ENCODE data around the gene CAPN10. TPM values are rescaled to one million over a fixed set of nuclear protein-coding genes. Genes with fewer than 3 reads are reported as not detected.
A peak's percentile ranks its signal among the peaks of the same experiment; 100 is the strongest.

CAPN10 gene
- total RNA-seq, 2 experiments from 2014 or later = 52.3 to 53.1 TPM

DNA sequence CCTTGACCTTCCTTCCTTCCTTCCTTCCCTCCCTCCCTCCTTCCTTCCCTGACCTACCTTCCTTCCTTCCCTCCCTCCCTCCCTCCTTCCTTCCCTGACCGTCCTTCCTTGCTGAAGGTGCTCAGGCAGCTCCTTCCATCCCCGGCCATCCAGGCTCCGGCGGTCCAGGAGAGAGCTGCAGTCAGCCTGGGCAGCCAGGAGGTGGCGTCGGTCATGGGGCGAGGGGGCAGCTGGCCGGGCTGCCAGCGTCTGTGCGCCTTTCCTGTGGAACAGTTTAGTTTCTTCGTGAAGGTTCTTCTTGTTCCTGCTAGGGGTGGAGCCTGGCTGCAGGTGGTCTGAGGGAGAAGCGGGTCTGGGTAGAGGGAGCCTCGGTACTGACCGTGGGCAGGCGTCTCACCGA is 54.4 kb downstream of the CAPN10 start:
- H3K27ac Mint-ChIP-seq = no peak overlapping the region
- peaks cover 3% of the 10 kb centered on the region for H3K9me3 Mint-ChIP-seq
- H3K36me3 Mint-ChIP-seq (ENCODE audit: low read depth) = no peaks in the 10 kb centered on the region
- peaks cover 5% of the 10 kb centered on the region for H3K27me3 Mint-ChIP-seq
- ChIA-PET CTCF (no interaction called here), POLR2A (no interaction called here)
- H3K4me1 Mint-ChIP-seq = peaks cover under 1% of the 10 kb centered on the region
- H3K4me3 Mint-ChIP-seq = no peak overlapping the region
- peak; percentile 14 for DNase-seq

GRCh38 chr2:240642061-240642805 is 55.7 kb downstream of the CAPN10 start:
- ChIA-PET CTCF (no interaction called here), POLR2A (no interaction called here)
- Mint-ChIP-seq H3K4me1 (peaks cover 5% of the 10 kb centered on the region), H3K9me3 (peaks cover 3% of the 10 kb centered on the region), H3K27ac (no peak overlapping the region), H3K36me3 (ENCODE audit: low read depth) (no peaks in the 10 kb centered on the region), H3K4me3 (no peak overlapping the region), H3K27me3 (peaks cover 5% of the 10 kb centered on the region)
- DNase-seq = peak; percentile 5

DNA sequence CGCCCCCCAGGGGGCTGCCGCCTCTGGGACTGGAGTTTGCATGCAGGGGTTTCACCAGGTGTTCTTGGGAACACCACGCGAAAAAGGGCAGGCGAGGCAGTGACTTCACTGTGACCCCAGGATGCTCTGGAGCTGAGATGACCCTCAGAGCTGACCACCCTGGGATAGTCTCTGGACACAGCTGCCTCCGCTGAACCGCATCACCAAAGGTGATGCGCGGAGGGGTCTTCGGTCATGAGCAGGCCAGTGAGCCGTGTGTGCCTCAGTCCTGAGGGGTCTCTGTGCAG is 56.2 kb downstream of the CAPN10 start:
- H3K4me1 Mint-ChIP-seq = peaks cover 5% of the 10 kb centered on the region
- POLR2A ChIA-PET = no interaction called here

GRCh38 chr2:240643093-240643810 is 56.7 kb downstream of the CAPN10 start:
- peaks cover 11% of the 10 kb centered on the region for H3K27me3 Mint-ChIP-seq
- no peak overlapping the region for H3K27ac Mint-ChIP-seq
- peak; percentile 9 for DNase-seq

More for the DNA sequence above, 56.2 kb downstream of the CAPN10 start:
- Mint-ChIP-seq H3K27ac (no peak overlapping the region), H3K9me3 (peaks cover 3% of the 10 kb centered on the region), H3K36me3 (ENCODE audit: low read depth) (no peaks in the 10 kb centered on the region), H3K27me3 (peaks cover 10% of the 10 kb centered on the region), H3K4me3 (no peak overlapping the region)
- DNase-seq = peak; percentile 2
- CTCF ChIA-PET = no interaction called here

GRCh38 chr2:240643811-240644150 is 57.2 kb downstream of the CAPN10 start:
- ChIA-PET CTCF (no interaction called here), POLR2A (no interaction called here)
- Mint-ChIP-seq H3K36me3 (ENCODE audit: low read depth) (no peaks in the 10 kb centered on the region), H3K4me3 (no peak overlapping the region), H3K4me1 (peaks cover 5% of the 10 kb centered on the region), H3K9me3 (peaks cover 2% of the 10 kb centered on the region), H3K27me3 (peaks cover 15% of the 10 kb centered on the region), H3K27ac (no peak overlapping the region)
- peak; percentile 9 for DNase-seq

More at GRCh38 chr2:240643093-240643810, 56.7 kb downstream of the CAPN10 start:
- CTCF ChIA-PET = no interaction called here
- H3K9me3 Mint-ChIP-seq = peaks cover 3% of the 10 kb centered on the region
- H3K4me1 Mint-ChIP-seq = peaks cover 5% of the 10 kb centered on the region
- H3K36me3 Mint-ChIP-seq (ENCODE audit: low read depth) = no peaks in the 10 kb centered on the region
- H3K4me3 Mint-ChIP-seq = no peak overlapping the region
- POLR2A ChIA-PET = no interaction called here

DNA sequence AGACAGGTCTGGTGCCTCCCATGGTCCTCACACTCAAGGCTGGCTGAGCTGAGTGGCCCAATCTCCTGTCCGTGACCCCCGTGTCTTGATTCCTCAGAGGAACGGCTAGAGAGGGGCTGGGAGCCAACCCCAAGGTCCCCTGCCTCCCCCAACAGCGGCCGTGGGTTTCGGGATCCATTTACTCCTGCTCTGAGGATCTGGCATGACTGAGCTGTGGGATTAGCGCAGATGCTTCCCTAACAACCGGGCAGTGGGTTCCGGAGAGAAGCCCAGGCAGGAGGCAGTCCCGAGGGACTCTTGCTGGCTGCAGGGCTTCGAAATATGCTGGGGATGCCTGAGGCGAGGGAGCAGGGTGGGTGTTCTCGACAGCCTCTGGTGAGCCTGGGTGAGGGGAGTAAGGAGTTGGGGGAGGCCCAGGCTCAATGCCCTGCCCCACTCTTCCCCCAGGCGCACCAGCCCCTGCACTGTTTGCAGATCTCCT is 57.7 kb downstream of the CAPN10 start:
- Mint-ChIP-seq H3K4me1 (peaks cover 5% of the 10 kb centered on the region), H3K9me3 (no peaks in the 10 kb centered on the region), H3K27me3 (peaks cover 18% of the 10 kb centered on the region), H3K36me3 (ENCODE audit: low read depth) (no peaks in the 10 kb centered on the region), H3K27ac (no peak overlapping the region), H3K4me3 (no peak overlapping the region)
- DNase-seq = peak; percentile 7
- ChIA-PET POLR2A (no interaction called here), CTCF (no interaction called here)

- Mint-ChIP-seq H3K27me3 (peaks cover 22% of the 10 kb centered on the region), H3K4me1 (peaks cover 5% of the 10 kb centered on the region), H3K36me3 (ENCODE audit: low read depth) (no peaks in the 10 kb centered on the region), H3K4me3 (no peak overlapping the region), H3K27ac (no peak overlapping the region), H3K9me3 (no peaks in the 10 kb centered on the region)
- DNase-seq = peak; percentile 14
- CTCF ChIA-PET = no interaction called here
- POLR2A ChIA-PET = interaction anchor here (1.0 kb wide), 1 partner anchor 16 kb away, joined by 3 read pairs; no protein-coding TSS in a partner anchor
Measured at GRCh38 chr2:240644859-240645301, 58.3 kb downstream of the CAPN10 start.

- DNase-seq = peak; percentile 12
- Mint-ChIP-seq H3K9me3 (no peaks in the 10 kb centered on the region), H3K27me3 (peaks cover 25% of the 10 kb centered on the region), H3K36me3 (ENCODE audit: low read depth) (no peaks in the 10 kb centered on the region), H3K27ac (no peak overlapping the region), H3K4me3 (no peak overlapping the region), H3K4me1 (peaks cover 5% of the 10 kb centered on the region)
- ChIA-PET CTCF (no interaction called here), POLR2A (interaction anchor here (1.0 kb wide), 1 partner anchor 16 kb away, joined by 3 read pairs; no protein-coding TSS in a partner anchor)
Measured at GRCh38 chr2:240645346-240645745, 58.8 kb downstream of the CAPN10 start.

- Mint-ChIP-seq H3K4me3 (no peak overlapping the region), H3K27me3 (peaks cover 26% of the 10 kb centered on the region), H3K4me1 (peaks cover 5% of the 10 kb centered on the region), H3K36me3 (ENCODE audit: low read depth) (no peaks in the 10 kb centered on the region), H3K9me3 (no peaks in the 10 kb centered on the region), H3K27ac (no peak overlapping the region)
- CTCF ChIA-PET = no interaction called here
- POLR2A ChIA-PET = interaction anchor here (1.0 kb wide), 1 partner anchor 17 kb away, joined by 3 read pairs; no protein-coding TSS in a partner anchor
- peak; percentile 9 for DNase-seq
Measured at GRCh38 chr2:240645801-240646175, 59.3 kb downstream of the CAPN10 start.

DNA sequence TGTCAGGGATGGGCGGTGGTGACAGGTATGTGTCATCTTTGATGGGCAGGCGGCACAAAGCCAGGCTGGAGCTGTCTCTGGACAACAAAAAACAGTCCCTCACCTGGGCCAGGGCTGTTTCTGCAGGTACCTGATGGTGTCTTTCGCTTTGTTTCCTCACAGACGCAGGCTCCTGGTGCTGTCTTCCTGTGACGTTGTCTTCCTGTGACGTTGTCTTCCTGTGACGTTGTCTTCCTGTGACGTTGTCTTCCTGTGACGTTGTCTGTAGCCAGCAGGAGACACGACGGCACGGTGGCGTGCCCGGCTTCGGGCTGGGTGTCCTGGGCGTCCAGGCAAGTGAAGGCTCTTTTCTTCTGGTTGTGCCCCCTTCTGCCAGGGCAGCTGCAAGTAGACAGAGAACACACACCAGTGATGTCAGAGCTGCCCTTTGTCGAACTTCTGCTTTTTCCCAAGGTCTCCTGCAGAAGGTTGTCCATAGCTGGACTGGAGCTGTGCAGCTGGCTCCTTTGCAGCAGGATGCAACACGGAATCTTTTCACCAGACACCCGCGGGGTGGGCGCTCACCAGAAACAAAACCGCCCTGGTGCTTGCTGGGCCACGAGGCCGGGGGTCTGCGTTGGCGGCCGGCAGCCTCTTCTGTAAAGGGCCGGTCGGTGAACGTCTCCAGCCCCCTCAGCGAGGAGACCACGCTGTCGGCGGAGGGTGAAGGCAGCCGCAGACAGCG is 59.8 kb downstream of the CAPN10 start:
- Mint-ChIP-seq H3K36me3 (ENCODE audit: low read depth) (no peaks in the 10 kb centered on the region), H3K27me3 (peaks cover 30% of the 10 kb centered on the region), H3K27ac (no peak overlapping the region), H3K9me3 (no peaks in the 10 kb centered on the region), H3K4me3 (no peak overlapping the region), H3K4me1 (peaks cover 5% of the 10 kb centered on the region)
- DNase-seq = peak; percentile 36
- ChIA-PET CTCF (no interaction called here), POLR2A (no interaction called here)

DNA sequence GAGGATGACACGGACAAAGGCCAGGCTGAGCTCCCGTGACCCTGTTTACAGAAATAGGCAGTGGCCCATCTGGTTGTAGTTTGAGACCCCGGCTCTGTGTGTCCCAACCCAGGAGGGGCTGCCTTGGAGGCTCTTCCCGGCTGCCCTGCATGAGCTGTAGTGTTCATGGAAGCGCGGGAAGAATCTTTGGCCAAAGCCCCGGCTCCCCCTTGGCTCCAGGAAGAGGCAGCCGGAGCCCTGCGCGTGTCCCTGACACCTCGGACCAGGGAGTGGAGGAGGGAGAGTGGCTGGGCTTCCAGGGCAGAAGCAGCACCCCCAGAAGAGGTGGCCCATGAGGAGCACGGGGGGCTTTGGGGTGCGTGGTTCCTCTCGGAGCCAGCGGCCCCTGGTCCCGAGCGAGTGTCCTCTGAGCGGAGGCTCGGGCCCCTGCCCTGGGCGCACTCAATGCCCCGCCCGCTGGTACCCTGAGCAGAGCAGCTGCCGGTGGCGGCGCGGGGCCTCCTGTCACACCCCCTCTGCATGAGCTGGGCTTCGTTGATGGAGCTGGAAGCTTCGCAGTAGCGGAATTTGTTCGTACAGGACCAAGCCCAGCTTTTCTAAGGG is 60.5 kb downstream of the CAPN10 start:
- DNase-seq = peak; percentile 9
- Mint-ChIP-seq H3K27me3 (peaks cover 35% of the 10 kb centered on the region), H3K27ac (no peak overlapping the region), H3K4me3 (no peak overlapping the region), H3K4me1 (peaks cover 5% of the 10 kb centered on the region), H3K9me3 (no peaks in the 10 kb centered on the region), H3K36me3 (ENCODE audit: low read depth) (no peaks in the 10 kb centered on the region)
- ChIA-PET CTCF (no interaction called here), POLR2A (interaction anchor here (0.7 kb wide), 1 partner anchor 36 kb away, joined by 3 read pairs; no protein-coding TSS in a partner anchor)

DNA sequence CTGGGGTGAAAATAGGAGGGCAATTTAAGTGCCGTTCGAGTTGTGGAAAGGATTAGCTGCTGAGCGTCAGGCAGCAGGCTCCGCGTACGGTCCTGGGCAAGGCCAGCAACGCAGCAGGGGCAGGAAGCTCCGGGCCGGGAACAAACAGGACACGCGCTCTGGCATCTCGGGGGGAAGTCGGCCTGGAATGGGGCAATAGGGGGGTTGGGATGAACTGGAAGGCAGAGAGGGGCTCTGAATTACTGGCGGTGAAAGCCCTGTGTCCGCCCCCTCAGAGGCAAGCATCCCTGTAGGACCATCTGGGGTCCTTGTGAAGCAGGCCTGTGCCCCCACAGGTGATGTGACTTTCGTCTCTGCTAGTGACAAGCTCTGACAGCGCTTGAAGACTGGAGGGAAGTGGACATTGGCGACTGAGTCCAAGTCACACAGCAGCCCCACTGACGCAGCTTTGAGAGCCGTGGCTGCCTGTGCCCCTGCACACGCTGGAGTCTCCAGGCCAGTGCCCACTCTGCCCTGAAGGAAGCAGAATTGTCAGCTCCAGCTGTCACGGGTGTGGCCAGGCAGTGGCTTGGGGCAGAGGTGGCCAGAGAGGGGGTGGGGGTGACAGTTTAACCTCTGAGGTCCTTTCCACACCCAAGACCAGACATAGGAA is 61.1 kb downstream of the CAPN10 start:
- POLR2A ChIA-PET = interaction anchor here (0.7 kb wide), 1 partner anchor 37 kb away, joined by 3 read pairs; no protein-coding TSS in a partner anchor
- Mint-ChIP-seq H3K36me3 (ENCODE audit: low read depth) (no peaks in the 10 kb centered on the region), H3K27me3 (peaks cover 38% of the 10 kb centered on the region), H3K4me3 (no peak overlapping the region), H3K4me1 (peaks cover 5% of the 10 kb centered on the region), H3K27ac (no peak overlapping the region), H3K9me3 (no peaks in the 10 kb centered on the region)
- DNase-seq = peak; percentile 5
- CTCF ChIA-PET = no interaction called here
